ENCODE data around the gene PPARD. TPM values are rescaled to one million over a fixed set of nuclear protein-coding genes. Genes with fewer than 3 reads are reported as not detected.
A peak's percentile ranks its signal among the peaks of the same experiment; 100 is the strongest.
"Not testable (repeated sequence)": the region's sequence is repeated elsewhere in the genome, so short reads cannot be mapped to it uniquely, and the experiment has no call there.

Gene PPARD
- total and polyA plus RNA-seq, 5 experiments from 2014 or later = 1.9 to 50.6 (median 14.3) TPM

GRCh38 chr6:35332074-35332887 is 10.1 kb upstream of the PPARD start:
- not testable (repeated sequence) for H3K27me3 Mint-ChIP-seq, H3K36me3 Mint-ChIP-seq
- ATAC-seq (peak; percentile 88 to 93), DNase-seq (peak; percentile 53 to 89 (median 80))
- H3K4me3 Mint-ChIP-seq = peak overlapping the region in 6 of 10 donors; percentile 15 to 57 (median 34)
- H3K9me3 Mint-ChIP-seq = peaks cover 0 to 18% (median 8%) of the 10 kb centered on the region in 9 donors
- H3K4me1 Mint-ChIP-seq = peaks cover 11 to 36% (median 32%) of the 10 kb centered on the region in 4 donors
- POLR2A ChIA-PET = interaction anchor here (0.7 to 26.4 kb wide), 8 partner anchors 10 to 396 kb away, joined by 3 to 766 read pairs (median 4); partner anchors contain the start of genes DEF6, PPARD and RPL10A
- peak overlapping the region in 9 of 10 donors; percentile 62 to 83 (median 74) for H3K27ac Mint-ChIP-seq

DNA sequence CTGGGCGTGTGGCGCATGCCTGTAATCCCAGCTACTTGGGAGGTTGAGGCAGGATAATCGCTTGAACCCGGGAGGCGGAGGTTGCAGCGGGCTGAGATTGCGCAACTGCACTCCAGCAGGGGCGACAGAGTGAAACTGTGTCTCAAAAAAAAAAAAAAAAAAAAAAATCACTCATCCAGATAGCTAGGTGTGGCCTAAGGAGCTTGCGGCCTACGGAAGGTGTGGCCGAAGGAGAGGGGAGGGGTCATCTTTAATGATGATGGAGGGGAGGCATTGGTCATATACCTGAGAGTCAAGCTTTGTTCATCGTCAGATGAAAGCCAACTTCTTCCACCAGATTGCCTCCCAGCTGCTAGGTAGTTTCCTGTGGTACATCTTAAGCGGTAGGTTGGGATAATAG is 801 bp upstream of the PPARD start:
- peaks cover 0 to 13% (median 6%) of the 10 kb centered on the region in 3 donors for H3K36me3 Mint-ChIP-seq
- DNase-seq = no peak
- ATAC-seq = no peak
- POLR2A ChIA-PET = interaction anchor here (0.5 to 4.4 kb wide), 13 partner anchors 10 to 399 kb away, joined by 3 to 67 read pairs (median 4); partner anchors contain the start of genes DEF6, FANCE and RPL10A
- peaks cover 0 to 4% (median 0%) of the 10 kb centered on the region in 9 donors for H3K9me3 Mint-ChIP-seq
- H3K27me3 Mint-ChIP-seq = no peaks in the 10 kb centered on the region
- peak overlapping the region in 5 of 10 donors; percentile 4 to 99 (median 82) for H3K4me3 Mint-ChIP-seq
- H3K27ac Mint-ChIP-seq = peak overlapping the region in 1 of 10 donors; percentile 24
- peaks cover 32 to 62% (median 52%) of the 10 kb centered on the region in 4 donors for H3K4me1 Mint-ChIP-seq

- Mint-ChIP-seq H3K4me3 (peak overlapping the region; percentile 89 to 99 (median 97)), H3K9me3 (no peaks in the 10 kb centered on the region), H3K36me3 (peaks cover 2 to 24% (median 6%) of the 10 kb centered on the region in 3 donors), H3K27ac (peak overlapping the region; percentile 89 to 99 (median 95)), H3K27me3 (no peaks in the 10 kb centered on the region), H3K4me1 (peaks cover 33 to 61% (median 58%) of the 10 kb centered on the region in 4 donors)
- POLR2A ChIA-PET = interaction anchor here (0.6 to 4.4 kb wide), 11 partner anchors 11 to 124 kb away, joined by 3 to 67 read pairs (median 4); partner anchors contain the start of genes DEF6, FANCE and RPL10A
- DNase-seq (peak in 1 of 10 donors; percentile 14), ATAC-seq (no peak)
Measured at GRCh38 chr6:35343092-35343834, 905 bp downstream of the PPARD start.

- Mint-ChIP-seq H3K4me1 (peaks cover 37 to 68% (median 64%) of the 10 kb centered on the region in 4 donors), H3K27ac (peak overlapping the region; percentile 89 to 99 (median 95)), H3K4me3 (peak overlapping the region; percentile 89 to 99 (median 97)), H3K9me3 (no peaks in the 10 kb centered on the region), H3K36me3 (peaks cover 4 to 30% (median 6%) of the 10 kb centered on the region in 3 donors), H3K27me3 (no peaks in the 10 kb centered on the region)
- POLR2A ChIA-PET = interaction anchor here (0.6 to 4.4 kb wide), 11 partner anchors 11 to 124 kb away, joined by 3 to 67 read pairs (median 4); partner anchors contain the start of genes DEF6, FANCE and RPL10A
- ATAC-seq (no peak), DNase-seq (no peak)
Measured at GRCh38 chr6:35343835-35344550, 1.6 kb downstream of the PPARD start.

DNA sequence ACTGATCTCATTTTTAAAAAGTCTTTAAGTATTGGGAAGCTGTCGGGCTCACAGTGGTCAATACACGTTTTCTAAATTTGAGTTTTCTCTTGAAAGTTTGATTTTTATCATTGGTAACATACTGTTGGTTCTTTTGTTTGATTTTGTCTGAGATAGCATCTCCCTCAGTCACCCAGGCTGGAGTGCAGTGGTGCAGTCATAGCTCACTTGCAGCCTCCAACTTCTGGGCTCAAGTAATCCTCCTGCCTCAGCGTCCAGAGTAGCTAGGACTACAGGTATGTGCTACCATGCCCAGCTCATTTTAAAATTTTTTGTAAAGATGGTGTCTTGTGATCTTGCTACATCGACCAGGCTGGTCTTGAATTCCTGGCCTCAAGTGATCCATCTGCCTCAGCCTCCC is 9.1 kb downstream of the PPARD start:
- Mint-ChIP-seq H3K27ac (peak overlapping the region; percentile 62 to 98 (median 84)), H3K27me3 (no peaks in the 10 kb centered on the region), H3K36me3 (peaks cover 14 to 85% (median 29%) of the 10 kb centered on the region in 3 donors), H3K9me3 (no peaks in the 10 kb centered on the region), H3K4me1 (peaks cover 28 to 81% (median 73%) of the 10 kb centered on the region in 4 donors), H3K4me3 (peak overlapping the region in 7 of 10 donors; percentile 8 to 43 (median 26))
- POLR2A ChIA-PET = interaction anchor here (0.6 to 1.9 kb wide), 4 partner anchors 10 to 300 kb away, joined by 3 to 12 read pairs (median 4); partner anchors contain the start of gene FANCE
- DNase-seq (no peak), ATAC-seq (no peak)

DNA sequence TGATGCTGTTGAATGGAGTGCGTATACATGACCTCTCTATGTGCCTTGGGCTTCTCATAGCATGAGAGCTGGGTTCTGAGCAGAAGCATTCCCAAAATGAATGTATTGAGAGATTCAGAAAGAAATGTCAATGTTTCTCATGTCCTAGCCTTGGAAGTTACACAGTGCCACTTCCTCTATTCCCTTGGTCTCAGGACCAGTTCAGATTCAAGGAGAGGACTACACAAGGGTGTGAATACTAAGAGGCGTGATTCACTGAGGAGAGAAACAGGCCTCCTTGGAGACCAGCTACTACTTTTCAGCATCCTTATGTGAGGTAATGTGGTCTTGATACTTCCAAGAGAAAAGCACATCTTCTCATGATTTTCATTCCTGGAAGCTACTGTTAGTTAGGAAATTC is 10.4 kb downstream of the PPARD start:
- H3K9me3 Mint-ChIP-seq = no peaks in the 10 kb centered on the region
- H3K36me3 Mint-ChIP-seq = peaks cover 19 to 89% (median 34%) of the 10 kb centered on the region in 3 donors
- DNase-seq (no peak), ATAC-seq (no peak)
- H3K27ac Mint-ChIP-seq = peak overlapping the region; percentile 76 to 96 (median 87)
- H3K27me3 Mint-ChIP-seq = no peaks in the 10 kb centered on the region
- POLR2A ChIA-PET = interaction anchor here (0.9 to 1.2 kb wide), 3 partner anchors 16 to 100 kb away, joined by 3 to 4 read pairs (median 3); partner anchors contain the start of gene FANCE
- H3K4me3 Mint-ChIP-seq = peak overlapping the region in 2 of 10 donors; percentile 13 to 30
- peaks cover 29 to 81% (median 72%) of the 10 kb centered on the region in 4 donors for H3K4me1 Mint-ChIP-seq

GRCh38 chr6:35354361-35355135 is 12.2 kb downstream of the PPARD start:
- no peak overlapping the region for H3K4me3 Mint-ChIP-seq
- no peaks in the 10 kb centered on the region for H3K9me3 Mint-ChIP-seq
- DNase-seq (no peak), ATAC-seq (no peak)
- peak overlapping the region in 5 of 10 donors; percentile 9 to 56 (median 35) for H3K27ac Mint-ChIP-seq
- H3K27me3 Mint-ChIP-seq = no peaks in the 10 kb centered on the region
- H3K36me3 Mint-ChIP-seq = peaks cover 23 to 90% (median 36%) of the 10 kb centered on the region in 3 donors
- POLR2A ChIA-PET = interaction anchor here (0.7 to 0.9 kb wide), 3 partner anchors 10 to 26 kb away, joined by 3 to 4 read pairs (median 4); no protein-coding TSS in a partner anchor
- H3K4me1 Mint-ChIP-seq = peaks cover 37 to 83% (median 71%) of the 10 kb centered on the region in 4 donors

- H3K36me3 Mint-ChIP-seq = peaks cover 23 to 84% (median 27%) of the 10 kb centered on the region in 3 donors
- POLR2A ChIA-PET = interaction anchor here (1.1 to 1.4 kb wide), 3 partner anchors 9 to 38 kb away, joined by 3 to 5 read pairs (median 4); no protein-coding TSS in a partner anchor
- no peak for ATAC-seq
- peaks cover 42 to 82% (median 73%) of the 10 kb centered on the region in 4 donors for H3K4me1 Mint-ChIP-seq
- peak overlapping the region in 6 of 10 donors; percentile 11 to 88 (median 54) for H3K27ac Mint-ChIP-seq
- no peaks in the 10 kb centered on the region for H3K9me3 Mint-ChIP-seq
- DNase-seq = no peak
- no peaks in the 10 kb centered on the region for H3K27me3 Mint-ChIP-seq
- no peak overlapping the region for H3K4me3 Mint-ChIP-seq
Measured at GRCh38 chr6:35356391-35356790, 14.0 kb downstream of the PPARD start.

DNA sequence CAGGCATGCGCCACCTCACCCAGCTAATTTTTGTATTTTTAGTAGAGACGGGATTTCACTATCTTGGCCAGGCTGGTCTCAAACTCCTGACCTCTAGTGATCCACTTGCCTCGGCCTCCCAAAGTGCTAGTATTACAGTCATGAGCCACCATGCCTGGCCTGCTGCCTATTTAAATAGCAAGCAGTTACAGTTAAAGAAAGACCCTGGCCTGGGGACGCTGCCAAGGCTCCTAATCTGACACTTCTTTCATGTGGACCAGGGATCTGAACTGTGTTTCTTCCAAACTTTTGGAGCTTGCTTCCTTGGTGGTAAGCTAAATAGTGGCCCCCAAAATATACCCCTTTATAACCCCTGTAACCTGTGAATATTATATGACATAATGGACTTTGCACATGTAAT is 15.3 kb downstream of the PPARD start:
- Mint-ChIP-seq H3K27ac (peak overlapping the region in 3 of 10 donors; percentile 18 to 84 (median 60)), H3K27me3 (no peaks in the 10 kb centered on the region), H3K9me3 (no peaks in the 10 kb centered on the region), H3K36me3 (peaks cover 21 to 78% (median 23%) of the 10 kb centered on the region in 3 donors), H3K4me3 (peak overlapping the region in 2 of 10 donors; percentile 3 to 10), H3K4me1 (peaks cover 49 to 82% (median 75%) of the 10 kb centered on the region in 4 donors)
- DNase-seq (no peak), ATAC-seq (no peak)
- POLR2A ChIA-PET = interaction anchor here (1.0 to 1.4 kb wide), 3 partner anchors 9 to 36 kb away, joined by 3 read pairs; partner anchors contain the start of gene PPARD

DNA sequence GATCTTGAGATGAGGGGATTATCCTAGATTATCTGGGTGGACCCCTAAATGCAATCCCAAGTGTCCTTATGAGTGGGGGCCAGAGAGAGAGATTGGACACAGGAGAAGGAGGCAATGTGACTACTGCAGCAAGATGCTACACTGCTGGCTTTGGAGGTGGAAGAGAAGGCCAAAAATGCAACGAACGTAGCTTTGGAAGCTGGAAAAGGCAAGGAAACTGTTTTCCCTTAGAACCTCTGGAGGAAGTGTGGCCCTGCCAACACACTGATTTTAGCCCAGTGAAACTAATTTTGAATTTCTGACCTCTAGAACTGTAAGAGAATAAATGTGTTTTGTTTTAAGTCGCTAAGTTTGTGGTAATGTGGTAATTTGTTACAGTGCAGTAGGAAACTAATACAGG is 15.7 kb downstream of the PPARD start:
- Mint-ChIP-seq H3K27ac (peak overlapping the region in 6 of 10 donors; percentile 3 to 84 (median 52)), H3K4me1 (peaks cover 48 to 82% (median 75%) of the 10 kb centered on the region in 4 donors), H3K36me3 (peaks cover 17 to 76% (median 19%) of the 10 kb centered on the region in 3 donors), H3K27me3 (no peaks in the 10 kb centered on the region), H3K4me3 (peak overlapping the region in 4 of 10 donors; percentile 3 to 38 (median 19)), H3K9me3 (no peaks in the 10 kb centered on the region)
- POLR2A ChIA-PET = interaction anchor here (1.0 to 1.4 kb wide), 3 partner anchors 9 to 36 kb away, joined by 3 read pairs; partner anchors contain the start of gene PPARD
- DNase-seq (no peak), ATAC-seq (no peak)

All from naive thymus-derived CD8-positive, alpha-beta T cell (primary cell).